Nephron (organoid): ENCODE measurements around the gene PGC.

ENCODE experiments used
- H3K27ac Mint-ChIP-seq, 3 experiments: 2 replicates each; pipeline ENCODE4 v1.8.0; 2020; ENCODE audit warnings: mixed read lengths in 3 of 3, mild to moderate bottlenecking in 2 of 3, moderate library complexity in 1 of 3
- H3K27me3 Mint-ChIP-seq: 2 replicates; pipeline ENCODE4 v1.8.0; 2021; ENCODE audit warnings: low read depth, mild to moderate bottlenecking, moderate library complexity, mixed read lengths
- H3K36me3 Mint-ChIP-seq: 2 replicates; pipeline ENCODE4 v1.8.0; 2020; ENCODE audit warnings: low read depth, mixed read lengths
- H3K4me1 Mint-ChIP-seq: 2 replicates; pipeline ENCODE4 v1.8.0; 2020; ENCODE audit warnings: mixed read lengths
- H3K4me3 Mint-ChIP-seq, 3 experiments: 2 replicates each; pipeline ENCODE4 v1.8.0; 2020; ENCODE audit warnings: mild to moderate bottlenecking in 3 of 3, mixed read lengths in 3 of 3, moderate library complexity in 2 of 3
- H3K9me3 Mint-ChIP-seq: 2 replicates; pipeline ENCODE4 v1.8.0; 2020; ENCODE audit warnings: mixed read lengths
- CTCF ChIP-seq, 3 experiments: fragments of 200-600 bp; sonication (generic); IDR thresholded peaks; one replicate each; pipeline ENCODE4 v1.5.0; 2021; ENCODE audit warnings: antibody characterized with exemption in 3 of 3; ENCODE audit not compliant: unreplicated experiment in 3 of 3

The PGC gene

GRCh38 chr6:41696788-41697187 is 50.4 kb downstream of the PGC start:
- Mint-ChIP-seq H3K9me3 (no peaks in the 10 kb centered on the region), H3K4me1 (peaks cover 20% of the 10 kb centered on the region), H3K27me3 (peaks cover 9% of the 10 kb centered on the region), H3K4me3 (no peak overlapping the region), H3K36me3 (no peaks in the 10 kb centered on the region), H3K27ac (no peak overlapping the region)
- no peak for TF ChIP-seq CTCF (IDR thresholded peaks at IDR 0.05; ENCODE audit: unreplicated experiment in 3 of 3)

- TF ChIP-seq CTCF (IDR thresholded peaks at IDR 0.05; ENCODE audit: unreplicated experiment in 3 of 3) = no peak
- peaks cover 13% of the 10 kb centered on the region for H3K4me1 Mint-ChIP-seq
- H3K36me3 Mint-ChIP-seq = no peaks in the 10 kb centered on the region
- H3K9me3 Mint-ChIP-seq = no peaks in the 10 kb centered on the region
- H3K4me3 Mint-ChIP-seq = no peak overlapping the region
- no peak overlapping the region for H3K27ac Mint-ChIP-seq
- H3K27me3 Mint-ChIP-seq = peaks cover 8% of the 10 kb centered on the region
These were observed 51.4 kb downstream of the PGC start for GRCh38 chr6:41695825-41696224.

GRCh38 chr6:41694815-41695526 is 52.2 kb downstream of the PGC start:
- peaks cover 8% of the 10 kb centered on the region for H3K27me3 Mint-ChIP-seq
- no peak overlapping the region for H3K27ac Mint-ChIP-seq
- no peaks in the 10 kb centered on the region for H3K36me3 Mint-ChIP-seq
- peaks cover 13% of the 10 kb centered on the region for H3K4me1 Mint-ChIP-seq
- no peak for TF ChIP-seq CTCF (IDR thresholded peaks at IDR 0.05; ENCODE audit: unreplicated experiment in 3 of 3)
- no peak overlapping the region for H3K4me3 Mint-ChIP-seq
- no peaks in the 10 kb centered on the region for H3K9me3 Mint-ChIP-seq

- Mint-ChIP-seq H3K4me1 (peaks cover 11% of the 10 kb centered on the region), H3K36me3 (no peaks in the 10 kb centered on the region), H3K27ac (no peak overlapping the region), H3K27me3 (peaks cover 8% of the 10 kb centered on the region), H3K9me3 (no peaks in the 10 kb centered on the region), H3K4me3 (no peak overlapping the region)
- TF ChIP-seq CTCF (IDR thresholded peaks at IDR 0.05; ENCODE audit: unreplicated experiment in 3 of 3) = no peak
These were observed 53.6 kb downstream of the PGC start for GRCh38 chr6:41693281-41694240.

- H3K4me3 Mint-ChIP-seq = no peak overlapping the region
- H3K27me3 Mint-ChIP-seq = peaks cover 16% of the 10 kb centered on the region
- no peak for TF ChIP-seq CTCF (IDR thresholded peaks at IDR 0.05; ENCODE audit: unreplicated experiment in 3 of 3)
These were observed 54.5 kb downstream of the PGC start for GRCh38 chr6:41692730-41693129.

More at GRCh38 chr6:41692730-41693129, 54.5 kb downstream of the PGC start:
- Mint-ChIP-seq H3K27ac (no peak overlapping the region), H3K36me3 (no peaks in the 10 kb centered on the region), H3K4me1 (peaks cover 4% of the 10 kb centered on the region), H3K9me3 (no peaks in the 10 kb centered on the region)
